T1000 (cell line): ENCODE data around the gene LRRTM3.
A peak's percentile ranks its signal among the peaks of the same experiment; 100 is the strongest.

Experiments
- DNase-seq: peaks from one replicate; lab custom pipeline; 2025; ENCODE audit warnings: mixed read lengths; lab: John Stamatoyannopoulos, UW

Gene LRRTM3

DNA sequence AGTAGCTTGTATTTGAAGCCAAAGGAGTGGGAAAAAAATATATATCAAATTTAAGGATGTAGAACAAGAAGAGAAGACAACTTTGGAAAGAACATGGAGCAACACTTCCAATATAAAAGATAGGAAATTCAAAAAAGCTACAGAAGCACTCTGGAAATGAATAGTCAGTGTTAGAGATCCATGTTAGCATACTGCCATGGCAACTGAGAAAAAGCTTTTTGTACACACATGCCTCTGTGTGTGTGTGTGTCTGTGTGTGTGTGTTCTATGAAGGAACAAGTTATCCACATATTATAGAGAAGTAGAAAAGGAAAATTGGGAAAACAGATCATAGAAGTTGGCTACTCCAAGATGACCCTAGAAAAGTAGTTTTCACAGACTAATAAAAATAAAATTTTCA is 96.3 kb downstream of the LRRTM3 start:
- DNase-seq, result no peak

DNA sequence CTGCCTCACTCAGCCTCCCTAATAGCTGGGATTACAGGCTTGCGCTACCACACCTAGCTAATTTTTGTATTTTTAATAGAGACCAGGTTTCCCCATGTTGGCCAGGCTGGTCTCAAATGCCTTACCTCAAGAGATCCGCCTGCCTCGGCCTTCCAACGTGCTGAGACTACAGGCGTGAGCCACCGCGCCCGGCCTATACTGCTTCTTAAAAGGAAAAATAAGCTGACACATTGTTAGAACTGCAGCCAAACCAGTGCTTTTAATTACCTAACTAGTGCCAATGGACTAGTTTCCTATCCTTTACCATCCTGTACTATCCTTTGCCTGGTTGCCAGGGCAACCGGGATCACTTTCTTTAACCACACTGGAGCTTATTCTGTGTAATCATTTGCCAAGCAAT is 108.0 kb downstream of the LRRTM3 start:
- no peak for DNase-seq

DNA sequence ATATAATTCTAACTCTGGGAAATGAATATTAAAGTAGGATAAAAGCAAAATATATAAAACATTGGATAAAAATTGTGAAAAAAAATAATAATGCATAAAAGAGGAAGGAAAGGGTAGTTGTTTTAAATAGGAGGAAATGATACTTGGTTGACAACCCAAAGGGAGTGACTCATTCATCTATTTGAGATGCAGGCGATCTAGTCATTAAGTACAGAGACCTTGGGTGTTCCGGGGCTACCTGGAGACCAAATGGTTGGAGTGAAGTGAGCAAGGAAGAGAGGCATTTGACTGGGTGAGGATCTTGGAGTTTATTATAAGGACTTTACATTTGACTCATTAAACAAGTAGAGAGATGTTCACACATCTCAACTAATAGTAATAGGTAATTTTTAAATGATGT is 111.0 kb downstream of the LRRTM3 start:
- no peak for DNase-seq

DNA sequence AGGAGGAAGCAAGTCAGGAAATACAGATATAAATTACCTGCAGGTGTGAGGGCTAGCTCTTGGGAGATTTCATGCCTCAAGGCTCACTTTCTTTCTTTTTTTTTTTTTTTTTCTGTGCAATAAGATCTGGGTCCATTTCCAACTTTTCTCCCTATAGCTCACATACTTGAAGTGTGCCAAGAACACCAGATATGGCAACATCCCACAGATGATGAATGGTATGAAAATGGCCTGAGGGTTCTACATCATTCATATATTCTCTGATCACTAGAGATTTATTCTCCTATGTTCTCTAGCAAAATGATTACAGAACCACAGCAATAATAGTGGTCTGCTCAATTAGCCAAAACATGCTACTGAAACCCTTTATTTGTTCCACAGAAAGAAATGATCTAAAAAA is 117.2 kb downstream of the LRRTM3 start:
- no peak for DNase-seq

DNA sequence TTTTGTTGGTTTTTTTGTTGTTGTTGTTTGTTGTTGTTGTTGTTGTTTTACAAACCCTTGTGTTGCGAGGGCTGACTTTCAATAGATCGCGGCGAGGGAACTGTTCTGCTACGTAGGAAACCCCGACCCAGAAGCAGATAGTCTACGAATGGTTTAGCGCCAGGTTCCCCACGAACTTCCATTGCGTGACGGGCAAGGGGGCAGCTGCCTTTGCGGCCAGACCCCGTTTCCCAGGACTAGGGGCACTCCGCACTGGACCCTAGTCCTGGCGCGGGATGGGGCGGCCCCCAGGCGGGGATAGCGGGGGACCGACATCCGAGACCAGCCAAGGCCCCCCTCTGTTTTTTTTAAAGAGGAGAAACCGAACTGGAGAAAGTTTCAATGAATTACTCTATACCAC is 119.6 kb downstream of the LRRTM3 start:
- DNase-seq, result no peak

DNA sequence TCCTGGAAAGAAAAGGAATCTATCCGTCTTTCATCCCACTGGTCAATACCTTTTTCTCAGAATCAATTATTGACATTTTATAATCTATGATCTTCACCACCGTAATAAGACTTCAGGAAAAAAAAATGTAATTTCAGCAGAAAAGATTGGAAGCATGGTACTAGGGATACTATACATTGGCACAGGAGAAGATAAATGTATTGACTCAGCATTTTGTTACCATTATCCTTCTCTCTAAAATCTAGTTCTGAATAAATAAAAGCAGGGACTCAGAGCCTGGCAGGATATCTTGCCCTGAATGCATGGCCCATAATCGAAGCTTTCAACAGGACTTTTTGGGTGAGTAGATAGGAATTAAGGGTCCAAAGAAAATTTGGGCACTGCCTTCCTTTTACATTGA is 120.7 kb downstream of the LRRTM3 start:
- no peak for DNase-seq

DNA sequence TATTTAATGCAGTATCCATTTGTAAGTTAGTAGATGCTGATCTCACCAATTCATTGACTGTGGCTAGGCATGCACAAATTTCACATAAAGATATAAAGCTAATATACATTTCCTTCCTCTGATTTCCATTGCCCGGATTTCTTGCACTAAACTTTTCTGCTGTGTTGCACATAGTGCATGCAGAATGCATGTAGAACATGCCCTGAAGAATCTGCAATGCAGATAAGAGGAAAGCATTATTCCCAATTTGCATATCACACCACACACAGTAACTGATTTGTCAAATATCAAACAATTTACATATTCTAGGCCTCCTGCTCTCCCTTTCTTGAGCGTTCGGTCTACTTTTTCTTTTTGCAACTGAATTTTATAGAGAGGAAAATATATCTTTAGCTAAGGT is 124.2 kb downstream of the LRRTM3 start:
- no peak for DNase-seq

DNA sequence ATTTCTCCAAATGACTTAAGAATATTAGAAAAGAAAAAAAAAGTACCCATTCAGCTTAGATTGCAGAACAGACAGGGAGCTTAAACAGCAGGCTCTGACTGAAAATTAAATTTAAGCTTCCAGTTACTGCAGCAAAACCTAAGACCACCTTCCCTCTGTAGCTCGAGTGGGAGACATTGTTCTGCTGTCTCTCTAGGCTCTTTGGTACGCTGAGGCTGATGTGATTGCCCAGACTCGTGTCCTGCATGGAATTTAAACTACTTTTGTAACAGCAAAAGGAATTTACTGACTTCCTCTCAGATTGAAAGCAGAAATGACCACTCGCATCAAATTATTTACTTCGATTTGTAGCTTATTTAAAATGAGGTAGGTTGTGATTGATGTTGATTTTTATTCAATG is 124.6 kb downstream of the LRRTM3 start:
- DNase-seq, result no peak

DNA sequence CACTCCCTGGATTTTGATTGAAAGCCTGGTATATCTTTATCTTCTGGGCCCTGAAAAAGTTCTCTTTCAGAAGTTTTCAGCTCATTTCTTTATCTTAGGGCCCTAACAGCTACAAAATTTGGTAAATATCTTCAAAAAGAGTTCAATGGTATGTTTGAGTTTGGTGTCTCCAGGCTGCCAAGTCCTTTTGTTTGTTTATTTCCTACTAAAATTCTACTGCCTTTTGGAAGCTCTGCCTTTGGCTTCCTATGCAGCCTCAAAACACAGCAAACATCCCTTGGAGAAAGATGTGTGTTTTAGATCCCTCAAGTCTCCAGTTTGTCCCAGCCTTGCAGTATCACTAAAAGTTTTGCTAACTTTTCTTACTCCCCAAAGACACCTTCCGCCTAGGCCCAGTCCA is 146.8 kb downstream of the LRRTM3 start:
- no peak for DNase-seq

DNA sequence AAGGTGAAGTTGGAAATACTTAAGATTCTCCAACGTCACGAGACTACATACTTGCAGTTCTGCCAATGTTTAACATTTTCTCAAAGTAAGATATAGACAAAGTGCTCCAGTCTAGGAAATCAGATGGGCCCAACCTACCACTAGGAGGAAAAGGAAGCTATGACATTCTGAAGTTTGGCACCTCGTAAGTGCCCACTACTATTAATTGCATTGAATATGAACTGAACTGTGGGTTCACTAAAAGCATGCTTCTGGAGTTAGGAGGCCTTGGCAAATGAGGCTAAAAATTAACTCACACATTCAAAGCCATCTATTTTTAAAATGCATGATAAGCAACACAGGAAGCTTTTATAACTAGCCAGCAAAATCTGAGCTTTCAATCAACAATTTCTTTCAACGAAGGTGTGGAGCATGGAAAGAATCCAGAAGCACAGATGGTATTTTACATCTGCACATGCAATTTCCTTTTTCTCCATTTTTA is 149.7 kb downstream of the LRRTM3 start:
- DNase-seq, result no peak

DNA sequence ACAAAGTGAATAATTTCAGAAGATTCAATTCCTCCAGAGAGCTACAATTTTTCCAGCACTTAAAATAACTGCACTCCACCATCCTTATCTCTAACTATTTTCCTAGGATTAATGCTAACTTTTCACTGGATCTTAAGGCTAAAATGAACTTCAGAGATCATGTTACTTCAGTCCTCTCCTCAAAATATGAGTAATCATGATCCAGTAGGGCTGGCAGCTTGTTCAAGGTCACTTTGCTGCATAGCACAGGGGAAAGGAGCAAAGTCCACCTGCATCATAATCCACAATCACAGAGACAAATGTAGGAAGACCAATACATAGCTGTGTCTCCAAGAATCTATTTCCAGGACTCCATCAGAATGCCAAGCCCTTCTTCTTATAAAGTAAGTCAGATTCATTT is 150.3 kb downstream of the LRRTM3 start:
- DNase-seq, result no peak

DNA sequence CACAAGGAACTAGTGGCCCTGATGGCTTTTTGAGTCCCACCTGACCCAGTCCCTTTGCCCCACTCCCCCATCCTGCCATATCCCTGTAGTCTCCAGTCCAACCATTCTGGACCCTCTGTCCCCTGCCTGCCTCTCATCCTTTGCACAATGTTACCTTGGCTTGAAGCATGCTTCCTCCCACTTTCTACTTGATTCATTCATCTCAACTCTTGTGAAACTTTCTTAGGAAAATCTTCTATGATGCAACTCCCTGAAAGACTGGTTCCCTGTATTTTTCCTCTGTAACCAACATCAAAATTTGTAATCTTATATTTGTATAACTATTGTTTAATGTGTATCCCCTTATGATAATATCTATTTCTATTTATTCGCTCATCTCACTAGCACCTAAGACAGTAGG is 151.5 kb downstream of the LRRTM3 start:
- no peak for DNase-seq

DNA sequence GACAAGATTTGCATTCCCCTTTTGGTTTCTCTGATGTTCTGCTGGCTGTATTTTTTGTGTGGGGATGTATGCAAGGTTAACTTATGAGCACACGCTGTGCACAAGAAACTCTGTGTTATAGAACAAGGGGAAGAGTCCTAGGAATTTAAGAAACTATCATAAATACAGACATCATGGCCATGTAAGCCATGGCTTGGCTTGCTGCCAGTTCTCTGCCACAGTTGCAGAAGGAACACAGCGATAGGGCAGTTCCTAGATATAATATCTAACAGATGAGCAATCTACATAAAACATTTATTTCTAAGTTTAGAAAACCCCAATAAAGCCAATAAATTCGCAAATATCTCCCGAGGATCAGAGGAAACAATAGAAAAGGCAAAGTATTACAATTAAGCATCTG is 153.3 kb downstream of the LRRTM3 start:
- DNase-seq, result no peak

DNA sequence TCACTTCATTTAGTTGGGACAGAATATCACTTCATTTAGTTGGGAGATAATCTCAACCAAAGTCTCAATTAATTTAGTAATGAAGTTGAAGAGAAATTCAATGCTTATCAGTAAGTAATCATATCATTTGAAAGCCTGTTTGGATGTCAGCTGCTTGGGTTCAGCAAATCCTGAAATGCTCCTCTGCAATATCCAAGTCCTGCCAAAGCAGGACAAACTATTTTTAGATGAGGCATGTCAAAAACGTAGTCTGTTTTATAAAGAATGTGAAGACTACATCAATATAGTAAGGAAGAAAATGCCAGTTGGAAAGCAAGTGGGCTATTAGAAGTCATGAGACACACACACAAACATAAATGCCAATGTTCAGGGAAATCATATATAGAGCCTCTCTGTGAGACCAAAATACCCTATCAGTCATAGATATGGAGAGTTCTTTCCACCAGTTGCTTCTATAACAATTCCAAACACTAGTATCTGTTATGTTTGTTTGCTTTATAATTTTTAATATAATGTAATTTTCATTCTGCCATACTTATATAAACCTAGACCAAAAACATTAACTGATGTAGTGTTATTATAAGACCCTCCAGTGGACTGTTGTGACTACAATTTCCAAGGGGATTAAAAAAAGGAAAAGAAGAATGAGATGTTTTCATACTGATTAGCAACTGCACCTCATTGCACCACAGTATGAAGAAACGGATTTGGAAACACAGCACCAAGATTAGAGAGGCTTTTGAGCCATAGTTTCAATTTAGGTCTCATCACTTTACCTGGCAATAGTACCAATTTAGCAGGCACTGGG is 160.7 kb downstream of the LRRTM3 start:
- no peak for DNase-seq

DNA sequence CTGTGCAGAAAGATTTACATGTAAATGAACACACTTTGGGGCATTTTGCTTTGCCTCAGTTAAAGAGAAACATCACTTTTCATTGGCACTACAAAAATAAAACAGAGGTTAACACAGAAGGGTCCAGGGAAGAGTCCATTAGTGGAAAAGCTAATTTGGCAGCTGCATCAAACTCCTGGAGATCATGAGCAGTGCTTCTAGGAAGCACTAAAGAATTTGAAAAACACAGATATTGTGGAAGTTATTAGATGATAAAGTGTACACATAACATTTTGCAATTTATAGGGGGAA is 161.2 kb downstream of the LRRTM3 start:
- DNase-seq, result no peak

DNA sequence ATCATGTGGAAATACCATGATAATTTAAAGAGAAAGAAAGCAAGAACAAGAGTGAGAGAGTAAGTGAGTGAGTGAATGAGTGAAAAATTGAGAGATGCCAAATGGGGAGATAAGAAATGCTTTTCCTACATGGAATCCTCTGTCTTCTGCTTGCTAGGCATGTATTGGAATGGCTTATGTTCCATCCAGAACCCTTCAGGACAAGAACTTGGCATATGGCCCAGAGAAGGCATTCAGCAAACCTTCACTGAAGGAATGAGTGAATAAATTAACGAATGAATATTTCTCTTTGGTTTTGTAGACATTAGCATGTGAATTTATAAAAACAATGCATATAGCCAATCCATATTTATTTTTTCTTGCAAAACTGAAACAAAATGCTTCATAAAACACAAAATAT is 162.2 kb downstream of the LRRTM3 start:
- no peak for DNase-seq

DNA sequence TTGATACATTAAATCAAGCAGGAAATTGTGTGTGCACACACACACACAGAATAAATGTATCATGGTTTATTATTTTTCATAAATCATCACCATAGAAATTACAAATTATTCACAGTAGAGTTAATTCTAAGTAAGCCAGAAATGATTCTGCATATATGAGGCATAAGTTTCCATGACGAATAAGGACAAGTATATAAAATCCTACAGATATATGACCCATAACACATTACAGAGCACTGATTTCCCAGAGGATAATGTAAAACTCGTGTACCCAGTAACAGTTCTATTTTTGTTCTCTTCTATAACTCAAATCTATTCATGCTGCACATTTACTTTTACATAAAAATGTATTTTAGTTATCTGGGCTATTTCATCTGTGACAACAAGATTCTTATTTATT is 169.7 kb downstream of the LRRTM3 start:
- DNase-seq, result no peak

DNA sequence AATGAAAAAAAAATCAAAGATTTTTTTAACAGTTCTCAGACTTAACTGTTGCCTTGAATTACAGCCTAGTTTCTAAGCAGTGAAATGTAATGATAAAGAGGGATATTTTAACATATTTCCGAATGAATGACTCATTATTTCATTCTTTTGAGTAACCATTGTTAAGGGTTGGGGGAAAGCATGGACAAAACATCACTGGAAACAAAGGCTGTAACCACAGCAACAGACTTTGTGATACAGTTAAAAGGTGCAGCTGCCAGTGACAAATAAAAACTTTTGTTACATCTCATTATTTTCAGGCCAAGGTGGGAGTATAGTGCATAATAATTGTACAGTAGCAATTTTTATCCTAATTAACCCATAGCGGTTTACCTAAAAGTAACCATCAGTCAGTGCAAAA is 172.6 kb downstream of the LRRTM3 start:
- DNase-seq, result no peak

DNA sequence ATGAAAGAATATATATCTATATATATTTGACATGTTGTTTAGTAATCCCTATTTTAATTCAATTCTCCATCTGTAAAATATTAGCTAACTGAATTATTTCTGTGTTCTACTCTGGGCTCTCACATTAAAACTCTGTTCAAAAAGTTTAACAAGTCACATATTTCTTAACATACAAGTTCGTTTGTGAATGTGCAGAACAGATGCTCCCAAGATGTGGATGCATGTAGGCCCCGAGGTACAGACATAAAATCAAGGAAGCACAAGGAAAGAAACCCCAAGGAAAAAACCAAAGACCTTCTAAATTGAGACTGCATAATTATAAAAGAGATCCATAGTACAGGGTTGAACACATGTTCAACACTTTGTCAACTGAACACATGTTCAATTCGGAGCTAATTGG is 175.1 kb downstream of the LRRTM3 start:
- no peak for DNase-seq

DNA sequence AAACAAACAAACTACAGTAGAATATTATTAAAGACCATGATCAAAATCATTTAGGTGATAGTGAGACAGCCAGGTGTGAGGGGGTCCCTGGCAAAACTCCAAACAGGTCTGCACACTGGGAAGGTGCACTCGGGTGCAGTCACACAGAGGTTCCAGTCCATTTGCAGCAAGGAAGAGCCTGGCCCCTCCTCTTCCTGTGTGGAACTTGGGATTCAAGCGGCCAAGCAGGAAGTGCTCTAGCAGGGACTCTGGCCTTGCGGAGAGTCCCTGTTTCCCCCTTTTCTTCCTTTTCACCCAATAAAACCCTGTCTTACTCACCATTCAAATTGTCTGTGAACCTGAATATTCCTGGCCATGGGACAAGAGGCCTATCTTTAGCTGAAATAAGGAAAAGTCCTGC is 181.8 kb downstream of the LRRTM3 start:
- DNase-seq, result no peak

DNA sequence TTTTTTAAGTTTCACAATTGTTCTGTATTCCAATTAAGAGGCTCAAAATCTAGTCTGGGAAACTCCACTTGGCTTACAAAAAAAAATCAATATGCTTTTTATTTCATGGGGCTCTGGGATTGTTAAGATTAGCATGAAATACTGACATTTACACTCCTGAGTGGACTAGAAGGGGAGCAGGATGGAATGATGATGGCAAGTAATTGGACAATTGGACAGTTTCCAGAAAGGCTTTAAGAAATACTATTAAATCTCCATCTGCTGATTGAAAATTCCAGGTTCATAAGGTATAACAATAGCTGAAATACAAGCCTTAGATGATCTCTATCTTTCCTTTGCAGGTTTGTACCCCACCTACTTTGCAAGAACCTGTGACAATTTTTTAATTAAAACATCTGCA is 184.4 kb downstream of the LRRTM3 start:
- DNase-seq, result no peak

DNA sequence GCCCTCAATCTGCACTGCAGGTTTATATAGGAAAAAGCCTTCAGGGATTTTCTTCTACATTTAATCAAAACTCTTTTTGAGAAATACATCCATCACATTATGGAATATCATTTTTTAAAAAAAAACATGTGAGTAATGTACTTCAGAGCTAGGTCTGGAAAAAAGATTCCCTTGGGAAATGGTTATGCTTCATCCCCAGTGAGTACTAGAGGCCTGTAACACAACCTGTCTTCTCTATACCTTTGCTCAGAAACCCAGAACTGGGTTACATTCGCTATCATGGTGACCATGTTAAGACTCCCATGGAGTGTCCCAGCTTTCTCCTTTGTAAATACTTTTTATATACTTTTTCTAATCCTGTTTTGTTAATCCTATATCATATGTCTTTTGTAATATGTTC is 186.9 kb downstream of the LRRTM3 start:
- no peak for DNase-seq

DNA sequence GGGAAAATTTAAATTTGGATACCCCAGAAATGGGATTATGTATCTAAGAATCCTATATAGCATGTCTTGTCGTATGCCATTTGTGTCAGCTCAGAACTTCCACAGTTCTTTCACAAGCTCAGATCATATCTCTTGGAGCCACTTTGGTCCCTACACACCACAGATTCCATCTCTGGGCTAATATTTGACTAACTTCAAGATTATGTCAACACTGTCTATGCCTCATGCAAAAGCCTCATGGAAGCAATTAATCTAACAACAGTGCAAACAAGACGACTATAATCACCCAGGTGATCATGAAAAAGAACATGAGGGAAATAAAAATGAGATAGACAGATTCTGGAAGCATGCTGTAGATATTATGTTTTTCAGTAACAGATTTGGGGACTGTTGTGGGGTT is 189.1 kb downstream of the LRRTM3 start:
- no peak for DNase-seq

DNA sequence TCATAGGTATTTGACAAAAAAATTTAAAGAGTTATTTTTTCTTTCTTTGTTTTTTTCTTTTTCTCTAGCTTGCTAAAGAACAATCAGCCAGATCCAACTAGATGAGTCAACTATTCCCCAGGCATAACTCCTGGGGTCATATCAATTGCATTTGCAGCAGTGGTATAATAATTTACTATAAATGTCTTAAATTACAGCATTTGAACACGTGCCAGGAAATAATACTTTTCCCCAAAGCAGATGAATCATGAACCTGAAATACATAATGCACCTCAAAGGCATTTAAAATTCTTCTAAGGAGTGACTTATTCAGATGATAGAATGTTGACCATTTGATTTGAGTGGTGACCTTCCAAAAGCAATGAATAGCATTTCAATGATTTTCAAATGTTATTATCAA is 190.1 kb downstream of the LRRTM3 start:
- DNase-seq, result peak; percentile 17

DNA sequence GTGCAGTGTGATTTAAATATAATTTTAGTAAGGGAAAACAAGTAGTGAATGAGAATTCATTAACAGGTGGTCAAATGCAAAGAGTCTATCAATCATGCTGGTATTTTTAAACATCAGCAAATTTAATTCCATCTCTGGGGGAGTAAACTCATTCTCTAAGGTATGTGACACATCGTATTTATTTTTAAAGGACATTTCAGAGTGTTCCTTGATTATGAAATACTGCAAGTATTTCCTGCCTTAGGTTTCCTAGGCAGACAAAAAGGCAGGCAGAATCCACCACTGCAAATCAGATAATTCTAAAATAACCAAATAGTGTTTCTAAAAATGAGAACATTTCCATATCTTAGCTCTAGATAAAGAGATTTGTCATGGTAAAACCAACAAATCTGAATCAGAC is 193.8 kb downstream of the LRRTM3 start:
- no peak for DNase-seq
